K562 (cell line): Measurements from ENCODE around the gene BSCL2. TPM values are rescaled to one million over a fixed set of nuclear protein-coding genes. Genes with fewer than 3 reads are reported as not detected.

Experiments
- ARID4B ChIP-seq: sonication (generic); formaldehyde crosslinking; IDR thresholded peaks from 2 replicates; pipeline ENCODE4 v1.8.0; 2022; ENCODE audit warnings: mild to moderate bottlenecking, missing genetic modification reagents
- BRCA1 ChIP-seq, 2 experiments: fragments of 450-650 bp in 1 of 2; sonication (generic) in 1 of 2; formaldehyde crosslinking in 1 of 2; IDR thresholded peaks; 2 replicates each; pipeline versions ENCODE4 v1.5.0 to v1.6.1; 2017 to 2020; ENCODE audit warnings: mild to moderate bottlenecking in 1 of 2, missing genetic modification reagents in 1 of 2
- DPF2 ChIP-seq: fragments of 450-650 bp; IDR thresholded peaks from 2 replicates; pipeline ENCODE4 v1.6.1; 2016
- EP300 ChIP-seq: IDR thresholded peaks from 2 replicates; pipeline ENCODE4 v1.6.1; 2012; ENCODE audit warnings: low read length, improper control_type of control experiment
- EP400 ChIP-seq: fragments of 450-650 bp; IDR thresholded peaks from 2 replicates; pipeline ENCODE4 v1.6.1; 2017; ENCODE audit warnings: antibody characterized with exemption, mild to moderate bottlenecking, moderate library complexity
- ETV1 ChIP-seq: fragments of 450-650 bp; conservative IDR thresholded peaks from 2 replicates; pipeline ENCODE4 v1.6.1; 2016; ENCODE audit warnings: missing genetic modification characterization, control low read depth, low read depth, missing compliant biosample characterization
- HNRNPH1 ChIP-seq: fragments of 200-400 bp; formaldehyde crosslinking; optimal IDR thresholded peaks from 2 replicates; pipeline ENCODE3; 2017; ENCODE audit warnings: low read depth, mild to moderate bottlenecking, low read length, moderate library complexity
- IRF9 ChIP-seq: fragments of 450-650 bp; IDR thresholded peaks from 2 replicates; pipeline ENCODE4 v1.6.1; 2016; ENCODE audit warnings: missing biosample characterization, missing genetic modification characterization
- KDM2B ChIP-seq: fragments of 250-450 bp; sonication (Bioruptor Pico); IDR thresholded peaks from 2 replicates; pipeline ENCODE4 v1.8.0; 2021; ENCODE audit warnings: mild to moderate bottlenecking, moderate library complexity
- LARP7 ChIP-seq: fragments of 450-650 bp; IDR thresholded peaks from 2 replicates; pipeline ENCODE4 v1.6.1; 2016
- MAX ChIP-seq: sonication (generic); formaldehyde crosslinking; IDR thresholded peaks from 2 replicates; pipeline ENCODE4 v1.9.0; 2022; ENCODE audit warnings: mild to moderate bottlenecking, missing genetic modification reagents
- NR4A1 ChIP-seq, 2 experiments: fragments of 250-450 bp in 1 of 2; fragments of 450-650 bp in 1 of 2; sonication (Bioruptor Pico) in 1 of 2; IDR thresholded peaks; 2 replicates each; pipeline versions ENCODE4 v1.4.0 to v1.6.1; 2016 to 2020; ENCODE audit warnings: mild to moderate bottlenecking in 2 of 2, missing compliant biosample characterization in 1 of 2, missing genetic modification characterization in 1 of 2, moderate library complexity in 1 of 2
- POLR2H ChIP-seq: IDR thresholded peaks from 2 replicates; pipeline ENCODE4 v1.6.1; 2016; ENCODE audit warnings: missing genetic modification characterization, low read depth, mild to moderate bottlenecking, control low read depth, missing compliant biosample characterization, moderate library complexity
- PYGO2 ChIP-seq: fragments of 450-650 bp; IDR thresholded peaks from 2 replicates; pipeline ENCODE4 v1.6.1; 2016; ENCODE audit warnings: mild to moderate bottlenecking, missing genetic modification characterization, moderate library complexity, missing compliant biosample characterization
- RBFOX2 ChIP-seq: fragments of 200-400 bp; formaldehyde crosslinking; IDR thresholded peaks from 2 replicates; pipeline ENCODE4 v1.6.1; 2017; ENCODE audit warnings: low read depth, mild to moderate bottlenecking, low read length, moderate library complexity
- RBM25 ChIP-seq: fragments of 200-400 bp; formaldehyde crosslinking; IDR thresholded peaks from 2 replicates; pipeline ENCODE4 v1.6.1; 2018; ENCODE audit warnings: low read length, low read depth, moderate library complexity; ENCODE audit not compliant: severe bottlenecking
- SMAD2 ChIP-seq: fragments of 150-350 bp; IDR thresholded peaks from 2 replicates; pipeline ENCODE4 v1.6.1; 2014; ENCODE audit warnings: low read depth, mild to moderate bottlenecking, low read length
- TAF9B ChIP-seq: fragments of 450-650 bp; IDR thresholded peaks from 2 replicates; pipeline ENCODE4 v1.6.1; 2018; ENCODE audit warnings: mild to moderate bottlenecking; ENCODE audit not compliant: partially characterized antibody
- ZNF280A ChIP-seq: fragments of 450-650 bp; IDR thresholded peaks from 2 replicates; pipeline ENCODE4 v1.6.1; 2018; ENCODE audit warnings: mild to moderate bottlenecking, low read depth; ENCODE audit not compliant: partially characterized antibody
- ZNF324 ChIP-seq: fragments of 250-450 bp; sonication (Bioruptor Pico); IDR thresholded peaks from 2 replicates; pipeline ENCODE4 v1.4.0; 2020; ENCODE audit warnings: mild to moderate bottlenecking
- ZNF586 ChIP-seq: fragments of 450-650 bp; formaldehyde crosslinking; conservative IDR thresholded peaks from 2 replicates; pipeline ENCODE4 v1.4.0; 2020; ENCODE audit warnings: mild to moderate bottlenecking, moderate library complexity
- polyA plus RNA-seq, 8 experiments: library from polyadenylated mRNA; depleted of rRNA in 4 of 8; stranded (reverse) in 5 of 8; unstranded in 3 of 8; fragments of >200 nt; fragmentation: Nextera tagmentation in 2 of 8; fragmentation: Illumina TruSeq in 1 of 8; extraction: Ambion mirVana in 2 of 8; extraction: Trizol in 1 of 8; gene quantifications; 2 replicates each; pipeline versions ENCODE4 v1.2.1 to v1.2.3, GENCODE V29; 2011 to 2014; ENCODE audit warnings: inconsistent platforms in 1 of 8, missing spikeins in 1 of 8
- total RNA-seq, 7 experiments: library from RNA; depleted of rRNA in 6 of 7; stranded (reverse); fragments of >200 nt in 6 of 7; fragmentation: Illumina TruSeq in 2 of 7; extraction: Trizol in 2 of 7; gene quantifications; 2 replicates each; pipeline versions ENCODE4 v1.2.1 to v1.2.3, GENCODE V29; 2011 to 2021; ENCODE audit warnings: low replicate concordance in 1 of 7

Gene BSCL2
- total and polyA plus RNA-seq, 9 of the 15 experiments (the other 6 are each of a cell fraction or from before 2014, with no cell fraction given): 18.9 to 51.7 (median 35.2) TPM

GRCh38 chr11:62727165-62727871, 20.1 kb upstream of the BSCL2 start, which contains the start of gene HNRNPUL2 (continued):
- TF ChIP-seq ARID4B (CRISPR knock-in tag) (peak; percentile 94; the same call in 1 of the 2 replicates), RBFOX2 (peak; percentile 98), ZNF324 (CRISPR knock-in tag) (peak; percentile 83), POLR2H (peak; percentile 91), ZNF586 (CRISPR knock-in tag) (no peak), EP400 (peak; percentile 90), NR4A1 (CRISPR knock-in tag; IDR thresholded peaks at IDR 0.05) (peak; percentile 84; the same call in 1 of the 2 replicates), NR4A1 (tag; IDR thresholded peaks at IDR 0.05) (peak; percentile 62; the same call in 1 of the 2 replicates), RBM25 (peak; percentile 61), IRF9 (tag) (no peak), PYGO2 (no peak), HNRNPH1 (no peak), BRCA1 (IDR thresholded peaks at IDR 0.05) (no peak), BRCA1 (CRISPR knock-in tag; IDR thresholded peaks at IDR 0.05) (no peak), TAF9B (peak; percentile 33), LARP7 (no peak), EP300 (peak; percentile 0; the same call in 1 of the 2 replicates), ETV1 (tag) (peak; percentile 56), SMAD2 (no peak), KDM2B (CRISPR knock-in tag) (no peak), ZNF280A (no peak), DPF2 (0 out of 2 replicates have a peak, but pooled peaks have one; percentile 24), MAX (peak; percentile 89)
